Ascending aorta (tissue), 2 donors: ENCODE data around the gene CNTD1. TPM values are rescaled to one million over a fixed set of nuclear protein-coding genes. Genes with fewer than 3 reads are reported as not detected.
A peak's percentile ranks its signal among the peaks of the same experiment; 100 is the strongest.

ENCODE experiments used
- DNase-seq, 2 donors: peaks; one replicate each; pipeline ENCODE4 v3.0.0-alpha.2; 2019; ENCODE audit warnings: low spot score in 2 of 2
- H3K27ac ChIP-seq, 2 donors: fragments of 200-600 bp; sonication (generic); one replicate each; pipeline ENCODE4 v1.5.1; 2016 to 2017; ENCODE audit warnings: mild to moderate bottlenecking in 1 of 2
- H3K27me3 ChIP-seq: fragments of 200-600 bp; sonication (generic); one replicate; pipeline ENCODE4 v1.5.1; 2017
- H3K36me3 ChIP-seq, 2 donors: fragments of 200-600 bp; sonication (generic); one replicate each; pipeline ENCODE4 v1.5.1; 2016
- H3K4me1 ChIP-seq, 2 donors: fragments of 200-600 bp; sonication (generic); one replicate each; pipeline ENCODE4 v1.5.1; 2016 to 2017; ENCODE audit warnings: mild to moderate bottlenecking in 1 of 2
- H3K4me3 ChIP-seq, 2 donors: fragments of 200-600 bp; sonication (generic); one replicate each; pipeline ENCODE4 v1.5.1; 2016 to 2017; ENCODE audit warnings: mild to moderate bottlenecking in 1 of 2
- H3K9me3 ChIP-seq, 2 donors: fragments of 200-600 bp; sonication (generic); one replicate each; pipeline ENCODE4 v1.5.1; 2016
- intact Hi-C: fragments of 100-400 bp; cut with DNase I; formaldehyde crosslinking; loops from one replicate; pipeline ENCODE4 v1.15.1; 2023
- total RNA-seq: library from RNA; depleted of rRNA; stranded (reverse); fragments of >200 nt; gene quantifications from one replicate; pipeline ENCODE4 v1.1.0, GENCODE V29; 2016
- TF ChIP-seq, protein P1 (sequence below), 3 experiments: fragments of 200-600 bp in 2 of 3; fragments of 450-650 bp in 1 of 3; sonication (generic) in 2 of 3; IDR thresholded peaks; one replicate each; pipeline ENCODE4 v1.5.1; 2016 to 2019; ENCODE audit warnings: antibody characterized with exemption in 3 of 3, mild to moderate bottlenecking in 1 of 3, moderate library complexity in 1 of 3

CNTD1 gene
- total RNA-seq, 1 donor from 2014 or later = not detected

DNA sequence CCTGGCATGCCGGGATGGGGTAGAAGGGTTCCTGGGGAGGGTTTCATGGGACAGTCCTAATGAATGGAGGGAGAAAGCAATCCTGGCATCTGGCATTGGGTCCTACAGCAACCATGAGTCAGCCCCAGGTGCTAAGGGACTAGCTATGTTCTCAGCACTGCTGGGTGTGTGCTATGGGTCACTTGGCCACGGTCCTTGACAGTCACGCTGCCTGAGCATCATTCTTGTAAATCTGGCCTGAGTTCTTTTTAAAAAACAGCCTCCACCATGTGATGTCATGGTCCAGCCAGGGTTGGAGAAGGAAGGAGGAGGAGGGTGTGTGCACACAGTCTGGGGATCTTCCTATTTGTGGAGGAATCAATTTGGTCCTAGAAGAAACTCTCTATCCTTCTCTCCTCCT is 43.9 kb upstream of the CNTD1 start:
- intact Hi-C loops = no loop called here
- TF ChIP-seq, protein P1, sequence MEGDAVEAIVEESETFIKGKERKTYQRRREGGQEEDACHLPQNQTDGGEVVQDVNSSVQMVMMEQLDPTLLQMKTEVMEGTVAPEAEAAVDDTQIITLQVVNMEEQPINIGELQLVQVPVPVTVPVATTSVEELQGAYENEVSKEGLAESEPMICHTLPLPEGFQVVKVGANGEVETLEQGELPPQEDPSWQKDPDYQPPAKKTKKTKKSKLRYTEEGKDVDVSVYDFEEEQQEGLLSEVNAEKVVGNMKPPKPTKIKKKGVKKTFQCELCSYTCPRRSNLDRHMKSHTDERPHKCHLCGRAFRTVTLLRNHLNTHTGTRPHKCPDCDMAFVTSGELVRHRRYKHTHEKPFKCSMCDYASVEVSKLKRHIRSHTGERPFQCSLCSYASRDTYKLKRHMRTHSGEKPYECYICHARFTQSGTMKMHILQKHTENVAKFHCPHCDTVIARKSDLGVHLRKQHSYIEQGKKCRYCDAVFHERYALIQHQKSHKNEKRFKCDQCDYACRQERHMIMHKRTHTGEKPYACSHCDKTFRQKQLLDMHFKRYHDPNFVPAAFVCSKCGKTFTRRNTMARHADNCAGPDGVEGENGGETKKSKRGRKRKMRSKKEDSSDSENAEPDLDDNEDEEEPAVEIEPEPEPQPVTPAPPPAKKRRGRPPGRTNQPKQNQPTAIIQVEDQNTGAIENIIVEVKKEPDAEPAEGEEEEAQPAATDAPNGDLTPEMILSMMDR (IDR thresholded peaks at IDR 0.05) = no peak
- no peaks in the 10 kb centered on the region for H3K27me3 ChIP-seq
- H3K36me3 ChIP-seq = no peaks in the 10 kb centered on the region
- H3K4me3 ChIP-seq = no peak overlapping the region
- peak in 1 of 2 donors; percentile 71 for DNase-seq
- H3K27ac ChIP-seq = no peak overlapping the region
- no peaks in the 10 kb centered on the region for H3K9me3 ChIP-seq
- H3K4me1 ChIP-seq = no peaks in the 10 kb centered on the region

DNA sequence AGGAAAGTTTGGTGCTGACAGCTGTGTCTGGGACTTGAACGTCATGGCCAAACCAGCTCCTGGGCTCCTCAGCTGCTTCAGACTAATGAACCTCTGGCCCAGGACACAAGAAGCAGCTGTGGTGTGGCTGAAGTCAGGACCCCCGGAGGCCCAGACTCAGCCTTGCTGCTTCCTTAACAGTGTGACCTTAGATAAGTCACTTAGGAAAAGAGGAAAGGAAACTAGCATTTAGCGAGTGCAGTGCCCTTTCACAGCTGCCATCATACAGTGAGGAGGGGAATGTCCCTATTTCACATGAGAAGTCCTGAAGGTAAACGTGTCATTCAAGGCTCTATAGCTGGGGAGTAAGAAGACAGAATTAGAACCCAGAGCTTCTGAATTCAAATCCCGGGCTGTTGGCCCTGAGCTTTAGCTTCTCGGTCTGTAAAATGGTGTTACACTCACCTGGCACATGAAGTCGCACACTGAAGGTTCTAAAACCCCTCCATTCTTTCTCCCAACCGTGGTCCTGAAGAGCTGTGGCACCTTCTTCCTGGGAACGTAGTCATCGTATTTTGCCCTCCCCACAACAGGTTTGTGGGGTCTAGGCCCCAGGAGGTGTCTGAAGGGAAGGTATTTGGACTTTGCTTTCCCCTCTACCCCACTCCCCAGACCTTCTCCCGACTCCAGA is 38.5 kb upstream of the CNTD1 start:
- H3K9me3 ChIP-seq = no peaks in the 10 kb centered on the region
- peak overlapping the region in 1 of 2 donors; percentile 30 for H3K27ac ChIP-seq
- intact Hi-C loops = no loop called here
- H3K36me3 ChIP-seq = no peaks in the 10 kb centered on the region
- TF ChIP-seq, protein P1 (IDR thresholded peaks at IDR 0.05) = no peak
- peaks cover 8 to 10% of the 10 kb centered on the region in 2 donors for H3K4me1 ChIP-seq
- peaks cover 13% of the 10 kb centered on the region for H3K27me3 ChIP-seq
- H3K4me3 ChIP-seq = peak overlapping the region in 1 of 2 donors; percentile 78
- no peak for DNase-seq

GRCh38 chr17:42760652-42761581 is 37.7 kb upstream of the CNTD1 start, which contains the start of gene RAMP2:
RAMP2 (plus strand) TSS chr17:42761227; CDS start chr17:42761262, 35 bp downstream.
- peaks cover 8 to 10% of the 10 kb centered on the region in 2 donors for H3K4me1 ChIP-seq
- TF ChIP-seq, protein P1 (IDR thresholded peaks at IDR 0.05) = no peak
- intact Hi-C loops = no loop called here
- peaks cover 13% of the 10 kb centered on the region for H3K27me3 ChIP-seq
- DNase-seq = no peak
- no peaks in the 10 kb centered on the region for H3K9me3 ChIP-seq
- peak within 1 kb of the TSS in 1 of 2 donors; percentile 55 for H3K27ac ChIP-seq
- no peaks in the 10 kb centered on the region for H3K36me3 ChIP-seq
- peak within 1 kb of the TSS; percentile 71 to 78 for H3K4me3 ChIP-seq

DNA sequence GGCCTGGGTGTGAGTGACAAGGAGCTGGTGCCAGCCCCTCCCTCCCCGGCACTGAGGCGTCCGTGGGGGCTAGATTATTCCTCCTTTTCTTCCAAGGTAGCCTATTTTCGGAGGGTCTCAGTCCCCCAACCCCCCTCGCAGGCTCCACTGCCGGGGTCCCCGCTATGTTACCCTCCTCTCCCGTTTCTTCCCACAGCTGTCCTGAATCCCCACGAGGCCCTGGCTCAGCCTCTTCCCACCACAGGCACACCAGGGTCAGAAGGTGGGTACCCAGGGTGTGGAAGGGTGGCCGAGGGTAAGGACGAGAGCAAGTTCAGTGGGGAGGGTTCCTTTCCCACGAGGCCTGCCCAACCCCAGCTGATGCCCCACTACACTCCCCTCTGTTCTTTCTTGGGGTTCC is 37.0 kb upstream of the CNTD1 start:
- Histone ChIP-seq H3K4me1 (peaks cover 8 to 10% of the 10 kb centered on the region in 2 donors), H3K27me3 (peaks cover 13% of the 10 kb centered on the region), H3K36me3 (no peaks in the 10 kb centered on the region), H3K9me3 (no peaks in the 10 kb centered on the region), H3K27ac (peak overlapping the region in 1 of 2 donors; percentile 55), H3K4me3 (peak overlapping the region; percentile 71 to 78)
- no peak for DNase-seq
- TF ChIP-seq, protein P1 (IDR thresholded peaks at IDR 0.05) = no peak
- intact Hi-C loops = loop anchor here (2.0 kb wide), 1 partner anchor 17 kb away; the partner anchor contains the start of gene EZH1

DNA sequence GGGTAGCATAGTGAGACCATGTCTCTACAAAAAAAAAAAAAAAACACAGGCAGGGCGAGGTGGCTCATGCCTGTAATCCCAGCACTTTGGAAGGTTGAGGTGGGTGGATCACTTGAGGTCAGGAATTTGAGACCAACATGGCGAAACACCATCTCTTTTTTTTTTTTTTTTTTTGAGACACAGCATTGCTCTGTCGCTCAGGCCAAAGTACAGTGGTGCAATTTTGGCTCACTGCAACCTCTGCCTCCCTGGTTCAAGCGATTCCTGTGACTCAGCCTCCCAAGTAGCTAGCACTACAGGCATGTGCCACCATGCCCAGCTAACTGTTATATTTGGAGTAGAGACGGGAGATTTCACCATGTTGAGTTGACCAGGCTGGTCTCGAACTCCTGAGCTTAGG is 32.5 kb upstream of the CNTD1 start:
- Histone ChIP-seq H3K36me3 (no peaks in the 10 kb centered on the region), H3K27ac (no peak overlapping the region), H3K9me3 (no peaks in the 10 kb centered on the region), H3K4me3 (no peak overlapping the region), H3K27me3 (peaks cover 4% of the 10 kb centered on the region), H3K4me1 (peaks cover 3 to 4% of the 10 kb centered on the region in 2 donors)
- DNase-seq = no peak
- TF ChIP-seq, protein P1 (IDR thresholded peaks at IDR 0.05) = no peak
- intact Hi-C loops = no loop called here
